ENCODE data around the gene GANAB. TPM values are rescaled to one million over a fixed set of nuclear protein-coding genes. Genes with fewer than 3 reads are reported as not detected.
A peak's percentile ranks its signal among the peaks of the same experiment; 100 is the strongest.

Gene GANAB
- total RNA-seq, 1 experiment from 2014 or later: 434 TPM

DNA sequence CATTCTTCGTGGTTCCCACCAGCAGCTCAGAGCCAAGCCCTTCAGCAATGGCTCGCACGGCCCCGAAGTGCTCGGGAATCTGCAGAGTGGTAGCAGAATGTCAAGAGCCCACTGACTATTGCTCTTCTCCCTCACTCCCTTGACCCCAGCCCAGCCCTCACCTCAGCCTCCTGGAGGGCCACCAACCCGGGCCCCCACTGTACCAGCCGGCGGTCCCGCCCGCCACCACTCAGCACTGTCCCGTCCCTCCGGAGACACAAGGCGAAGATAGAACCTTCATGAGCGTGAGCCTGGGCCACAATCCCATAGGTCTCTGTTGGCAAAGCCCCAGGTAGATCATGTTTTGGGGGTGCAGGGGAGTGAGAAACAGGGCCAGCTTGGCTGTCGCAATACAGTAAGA lies 40.5 kb downstream of the GANAB start:
- no peak for DNase-seq (ENCODE audit: low read depth)
- in situ Hi-C loops (cut with HindIII; ENCODE audit: low pct_unique_long_range_greater_than_20kb, low sequenced_read_pairs): no loop called here

DNA sequence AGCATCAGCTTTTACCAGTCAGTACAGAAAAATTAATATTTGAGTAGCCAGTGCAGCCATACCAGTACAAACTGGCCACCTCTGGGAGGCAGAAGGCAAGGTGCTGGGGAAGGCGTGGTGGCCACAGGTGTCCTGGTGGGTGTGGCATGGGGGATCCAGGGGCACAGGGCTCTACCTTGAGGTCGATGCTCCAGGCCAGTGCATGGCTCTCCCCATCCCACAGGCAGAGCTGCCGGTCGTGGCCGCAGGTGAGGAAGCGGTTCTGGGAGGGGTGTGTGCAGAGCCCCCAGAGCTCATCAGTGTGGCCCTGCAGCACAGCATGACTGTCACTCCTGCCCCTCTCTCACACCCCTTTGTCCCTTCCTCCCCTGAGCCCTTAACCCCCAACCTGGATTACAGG lies 40.9 kb downstream of the GANAB start:
- no peak for DNase-seq (ENCODE audit: low read depth)
- in situ Hi-C loops (cut with HindIII; ENCODE audit: low pct_unique_long_range_greater_than_20kb, low sequenced_read_pairs): no loop called here

DNA sequence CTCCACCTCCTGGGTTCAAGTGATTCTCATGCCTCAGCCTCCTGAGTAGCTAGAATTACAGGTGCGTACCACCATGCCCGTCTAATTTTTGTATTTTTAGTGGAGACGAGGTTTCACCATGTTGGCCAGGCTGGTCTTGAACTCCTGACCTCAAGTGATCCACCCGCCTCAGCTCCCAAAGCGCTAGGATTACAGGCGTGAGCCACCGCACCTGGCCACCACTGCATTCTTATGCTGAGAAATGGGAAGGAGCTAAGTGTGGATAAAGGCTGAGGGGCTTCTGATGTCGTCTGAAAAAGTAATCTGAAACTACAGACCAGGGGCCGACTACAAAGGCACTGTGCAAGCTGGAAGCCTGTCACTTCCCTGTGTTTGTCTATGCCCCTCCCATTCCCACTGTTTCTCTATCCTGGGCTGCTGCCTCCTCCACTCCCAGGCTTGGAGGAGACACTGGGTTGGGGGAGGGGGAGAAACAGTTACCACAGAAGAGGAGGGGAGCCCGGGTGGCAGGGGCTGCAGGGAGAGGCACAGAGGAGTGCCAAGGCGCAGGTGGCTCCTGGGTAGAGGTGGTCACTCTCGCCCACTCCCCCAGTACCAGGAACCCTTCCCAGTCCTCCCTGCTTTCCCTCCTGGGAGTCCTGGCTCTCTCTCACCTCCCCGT lies 41.8 kb downstream of the GANAB start:
- in situ Hi-C loops (cut with HindIII; ENCODE audit: low pct_unique_long_range_greater_than_20kb, low sequenced_read_pairs): no loop called here
- no peak for DNase-seq (ENCODE audit: low read depth)

DNA sequence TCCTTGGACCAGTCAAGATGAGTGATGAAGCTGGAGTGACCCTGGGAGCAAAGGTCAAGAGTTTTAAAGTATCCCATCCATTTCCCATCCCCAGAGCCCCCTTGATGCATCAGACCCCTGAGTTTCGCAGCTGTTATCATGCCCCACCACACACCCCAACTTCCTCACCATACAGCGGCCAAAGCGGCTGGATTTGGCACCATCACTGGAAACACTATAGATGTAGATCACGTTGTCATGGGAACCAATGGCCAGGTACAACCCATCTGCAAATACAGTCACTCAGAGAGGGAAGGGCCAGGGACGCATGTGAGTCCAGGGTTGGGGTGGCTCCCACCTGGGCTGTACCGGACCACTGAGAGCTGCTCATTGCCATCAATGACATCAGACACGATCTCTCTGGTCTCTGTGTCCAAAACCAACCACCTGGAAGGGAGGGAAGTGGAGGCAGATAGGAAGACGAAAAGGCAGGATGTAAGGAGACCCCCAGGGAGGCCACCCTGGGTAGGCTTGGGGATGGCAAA lies 42.6 kb downstream of the GANAB start:
- in situ Hi-C loops (cut with HindIII; ENCODE audit: low pct_unique_long_range_greater_than_20kb, low sequenced_read_pairs): no loop called here
- DNase-seq (ENCODE audit: low read depth): no peak

DNA sequence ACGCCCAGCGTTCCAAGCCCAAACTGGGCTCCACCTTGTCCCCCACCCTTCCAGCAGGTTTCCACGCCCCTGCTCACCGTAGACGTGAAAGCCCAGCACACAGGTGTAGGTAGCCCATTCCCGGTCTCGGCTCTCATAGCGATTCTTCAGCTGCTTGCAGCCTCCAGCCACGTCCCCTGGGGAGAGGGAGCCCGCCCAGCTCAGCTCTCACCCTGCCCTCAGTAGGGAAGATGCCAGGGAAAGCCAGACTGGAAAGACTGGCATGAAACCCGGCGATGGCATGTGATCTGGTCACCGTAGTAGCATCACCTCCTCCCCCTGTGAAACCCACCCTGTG lies 43.4 kb downstream of the GANAB start:
- DNase-seq (ENCODE audit: low read depth): no peak
- in situ Hi-C loops (cut with HindIII; ENCODE audit: low pct_unique_long_range_greater_than_20kb, low sequenced_read_pairs): no loop called here

DNA sequence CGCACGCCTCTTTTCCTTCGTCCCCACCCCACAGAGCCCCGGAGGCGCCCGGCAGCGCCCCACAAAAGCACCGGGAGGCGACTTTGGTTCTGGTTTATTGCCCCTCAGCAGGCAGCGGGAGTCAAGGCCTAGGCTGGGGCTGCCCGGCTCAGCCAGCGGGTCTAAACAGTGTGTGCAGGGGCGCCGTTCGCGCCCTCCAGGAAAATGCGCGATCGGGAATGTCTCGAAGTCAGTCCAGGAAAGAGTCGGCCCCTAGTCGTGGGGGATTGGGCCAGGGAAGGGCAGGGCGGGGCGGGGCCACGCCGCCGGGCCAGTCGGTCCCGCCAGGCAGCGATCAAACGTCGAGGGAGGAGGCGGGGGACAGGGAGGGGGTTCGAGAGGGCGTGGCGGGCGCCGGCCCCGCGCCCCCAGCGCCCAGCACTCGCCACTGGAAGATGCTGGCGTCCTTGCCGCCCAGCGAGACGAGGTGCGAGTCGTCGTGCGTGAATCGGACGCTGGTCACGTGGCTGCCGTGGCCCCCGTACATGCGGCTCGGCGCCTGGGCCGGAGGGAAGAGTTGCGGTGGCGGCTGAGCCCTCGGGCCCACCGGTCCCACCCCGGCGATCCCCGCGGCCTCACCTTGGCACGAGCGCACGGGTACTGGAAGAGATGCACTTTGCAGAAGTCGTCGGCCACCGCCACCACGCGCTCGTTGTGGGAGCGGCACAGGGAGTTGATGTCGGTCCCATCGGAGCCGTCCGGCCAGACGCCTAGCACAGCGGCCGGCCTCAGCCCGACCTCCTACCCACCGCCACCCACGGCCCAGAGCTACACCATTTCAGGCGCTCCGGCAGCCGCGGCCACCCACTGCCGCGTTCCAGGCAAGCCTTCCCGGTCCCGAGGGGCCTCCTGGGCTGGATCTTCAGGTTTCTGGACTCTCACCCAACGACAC lies 44.0 kb downstream of the GANAB start:
- DNase-seq (ENCODE audit: low read depth): no peak
- in situ Hi-C loops (cut with HindIII; ENCODE audit: low pct_unique_long_range_greater_than_20kb, low sequenced_read_pairs): no loop called here

DNA sequence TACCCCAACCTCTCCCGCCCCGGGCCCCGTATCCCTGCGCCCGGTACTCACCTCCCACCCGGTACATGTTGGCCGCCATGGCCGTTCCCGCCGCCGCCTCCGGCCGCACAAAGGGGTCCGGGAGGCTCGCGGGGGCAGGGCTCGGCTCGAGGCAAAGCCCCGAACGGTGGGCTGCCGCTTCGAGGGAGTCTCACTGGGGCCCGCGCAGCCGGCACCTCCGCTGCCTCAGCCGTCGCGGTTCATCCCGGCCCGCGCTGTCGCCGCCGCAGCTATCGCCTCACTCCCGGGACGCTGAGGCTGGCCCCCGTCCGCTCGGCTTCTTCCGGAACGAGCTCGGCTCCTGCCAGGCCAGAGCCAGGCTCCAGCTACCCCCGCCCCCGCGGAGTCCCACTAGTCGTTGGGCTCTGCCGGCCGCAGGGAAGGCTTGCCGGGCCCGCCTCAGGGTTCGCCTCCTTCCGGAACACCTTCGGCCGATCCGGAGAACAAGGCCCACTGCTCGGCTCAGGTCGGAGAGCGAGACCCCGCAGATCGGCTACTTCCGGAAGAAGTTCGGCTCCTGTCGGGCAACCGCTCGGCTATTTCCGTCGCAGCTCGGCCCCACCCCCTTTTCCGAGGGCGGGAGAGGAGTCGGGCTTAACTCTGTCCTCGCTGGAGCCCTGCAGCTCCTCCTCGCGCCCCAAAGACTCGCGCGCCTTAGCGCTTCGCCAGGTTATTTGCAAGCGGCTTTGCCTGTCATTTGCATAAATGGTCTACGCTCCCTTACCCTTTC lies 44.9 kb downstream of the GANAB start, which contains the start of gene MTA2:
Gene MTA2 (minus strand): TSS at position 494 of the 769 bp plus-strand sequence. CDS start 415 bp downstream, at position 79.
- peak; percentile 97 for DNase-seq (ENCODE audit: low read depth)
- in situ Hi-C loops (cut with HindIII; ENCODE audit: low pct_unique_long_range_greater_than_20kb, low sequenced_read_pairs): no loop called here

DNA sequence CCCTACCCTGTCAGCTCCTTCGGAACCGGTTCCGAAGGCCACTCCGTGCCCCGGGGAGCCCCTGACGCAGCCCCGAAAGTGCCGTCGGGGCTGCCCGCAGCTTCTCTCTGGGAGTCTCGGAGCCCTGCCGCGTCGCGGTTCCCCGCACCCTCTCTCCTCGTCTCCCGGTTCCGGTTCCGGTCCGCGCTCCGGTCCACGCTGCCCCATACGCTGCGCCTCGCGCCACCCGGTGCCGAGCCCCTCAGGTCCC lies 45.4 kb downstream of the GANAB start:
- DNase-seq (ENCODE audit: low read depth): no peak
- in situ Hi-C loops (cut with HindIII; ENCODE audit: low pct_unique_long_range_greater_than_20kb, low sequenced_read_pairs): no loop called here

DNA sequence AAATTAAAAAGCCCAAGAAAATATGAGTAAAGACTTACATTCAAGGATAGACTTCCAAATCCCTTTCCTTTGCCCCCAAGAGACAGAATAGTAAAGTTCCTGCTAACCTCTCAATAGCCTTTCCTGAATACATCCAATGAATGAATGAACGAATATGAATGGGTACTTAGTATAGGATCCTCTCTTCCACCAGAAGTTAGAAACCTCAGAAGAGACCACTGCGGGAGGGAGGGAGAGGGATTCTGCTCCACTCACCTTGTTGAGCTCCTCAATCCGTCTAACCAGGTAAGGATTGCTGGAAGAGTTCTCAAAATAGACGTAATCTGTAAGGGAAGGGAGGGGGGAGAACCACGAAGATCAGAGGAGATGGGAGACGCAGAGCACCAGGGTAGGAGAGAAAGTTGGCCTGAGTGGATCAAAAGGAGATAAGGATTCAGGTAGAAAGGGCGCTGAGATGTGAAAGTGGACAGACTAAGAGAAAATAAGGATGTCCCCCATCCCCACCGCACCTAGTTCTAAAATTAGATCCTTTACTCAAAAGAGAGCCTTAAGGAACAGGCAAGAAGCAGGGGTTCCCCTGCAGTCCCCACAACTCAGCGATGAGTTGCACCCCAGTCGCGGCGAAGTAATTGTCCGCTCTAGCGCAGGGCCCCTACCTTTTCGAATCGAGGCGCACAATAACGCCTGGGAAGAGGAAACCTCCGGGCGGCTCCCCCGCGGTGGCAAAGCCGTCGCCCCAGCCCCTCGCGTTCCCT lies 45.9 kb downstream of the GANAB start:
- in situ Hi-C loops (cut with HindIII; ENCODE audit: low pct_unique_long_range_greater_than_20kb, low sequenced_read_pairs): no loop called here
- DNase-seq (ENCODE audit: low read depth): no peak

DNA sequence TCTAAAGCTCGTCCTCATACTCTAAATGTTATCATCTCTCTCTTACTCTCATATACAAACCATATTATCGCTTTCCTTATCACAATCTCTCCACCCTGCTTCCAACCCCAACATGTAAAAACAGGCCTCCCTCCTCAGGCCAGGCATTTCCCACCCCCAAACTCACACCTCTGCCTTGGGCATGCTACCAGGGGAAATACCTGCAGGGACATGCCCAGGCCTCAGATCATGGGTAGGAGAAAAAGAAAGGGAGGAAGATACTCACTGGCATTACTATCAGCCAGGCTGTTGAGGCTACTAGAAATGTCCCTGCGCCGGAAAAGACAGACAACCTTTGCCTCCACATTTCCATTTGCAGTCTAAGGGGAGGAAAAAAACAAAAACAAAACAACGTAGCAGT lies 46.5 kb downstream of the GANAB start:
- no peak for DNase-seq (ENCODE audit: low read depth)
- in situ Hi-C loops (cut with HindIII; ENCODE audit: low pct_unique_long_range_greater_than_20kb, low sequenced_read_pairs): no loop called here

DNA sequence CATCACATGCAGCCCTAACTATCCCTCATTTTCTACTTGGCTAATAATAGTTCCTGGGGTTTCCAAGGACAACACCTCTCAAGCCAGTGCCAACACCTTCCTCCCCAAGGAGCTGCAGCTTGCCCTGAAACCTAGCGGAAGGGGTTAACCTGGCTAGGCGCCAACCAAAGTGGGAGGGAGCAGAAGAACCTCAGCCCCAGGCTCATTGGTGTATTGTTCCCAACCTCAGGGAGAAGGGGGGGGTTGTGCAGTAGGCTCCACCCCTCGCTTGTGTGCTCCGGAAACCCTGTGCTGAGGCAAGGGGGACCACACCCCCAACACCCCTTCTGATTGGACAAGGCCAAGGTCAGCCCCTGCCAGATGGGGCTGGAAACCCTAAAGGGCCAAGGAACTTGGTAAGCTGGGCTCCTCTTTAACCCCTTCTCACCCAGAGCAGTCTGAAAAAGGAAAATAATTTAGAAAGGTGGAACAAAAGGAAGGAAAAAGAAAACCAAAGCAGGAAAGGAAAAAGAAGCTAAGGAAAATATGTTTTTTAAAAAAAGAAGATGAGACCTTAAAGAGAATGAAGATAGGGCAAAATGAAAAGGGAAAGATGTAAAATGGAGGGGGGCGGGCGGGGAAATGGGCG lies 47.2 kb downstream of the GANAB start:
- in situ Hi-C loops (cut with HindIII; ENCODE audit: low pct_unique_long_range_greater_than_20kb, low sequenced_read_pairs): no loop called here
- DNase-seq (ENCODE audit: low read depth): peak; percentile 97

DNA sequence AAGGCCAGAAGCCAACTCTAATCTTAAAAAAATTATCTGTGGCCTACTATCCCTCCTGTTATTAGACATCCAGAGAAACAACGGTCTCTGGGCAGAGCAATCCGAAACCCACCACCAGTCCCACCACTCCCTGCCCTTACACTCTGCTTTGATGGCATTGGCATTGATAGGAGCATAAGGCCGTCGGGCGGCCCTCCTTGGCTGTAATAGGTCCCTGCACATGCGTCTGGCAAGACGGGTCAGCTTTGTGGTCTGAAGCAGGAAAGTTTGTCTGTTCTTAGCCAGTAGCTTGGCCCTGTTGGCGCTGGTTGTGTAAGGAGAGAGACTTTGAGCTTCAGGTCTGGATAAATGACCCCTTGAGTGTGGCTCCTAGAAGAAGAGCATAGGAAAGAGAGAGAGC lies 51.3 kb downstream of the GANAB start:
- in situ Hi-C loops (cut with HindIII; ENCODE audit: low pct_unique_long_range_greater_than_20kb, low sequenced_read_pairs): no loop called here
- DNase-seq (ENCODE audit: low read depth): no peak

DNA sequence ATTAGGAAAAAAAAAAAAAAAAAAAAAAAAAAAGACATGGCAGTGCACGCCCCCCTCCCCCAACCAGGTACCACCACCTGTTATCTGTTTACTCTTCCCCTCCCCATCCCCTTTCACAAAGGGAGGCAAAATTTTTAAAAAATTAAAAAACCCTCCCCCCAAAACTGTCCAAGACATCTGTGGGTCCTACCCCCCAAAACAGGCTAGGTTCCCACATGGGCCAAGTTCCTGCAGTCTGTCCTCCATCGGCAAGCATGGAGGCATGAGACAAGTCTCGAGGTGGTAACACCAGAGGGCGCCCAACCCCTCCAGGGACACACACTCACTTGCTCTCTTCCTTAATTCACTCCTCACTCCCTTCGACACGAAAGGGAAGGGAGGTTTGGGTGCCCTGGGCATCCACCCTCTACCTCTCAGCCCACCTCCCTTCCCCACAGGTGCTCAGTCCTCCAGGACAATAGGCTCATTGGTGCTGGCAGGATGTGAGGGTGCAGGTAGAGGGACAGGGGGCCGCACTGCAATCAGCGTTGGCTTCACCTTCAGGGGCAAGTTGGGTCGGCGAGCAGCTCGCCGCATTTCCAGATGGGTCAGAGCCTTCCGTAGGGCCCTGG lies 52.9 kb downstream of the GANAB start:
- no peak for DNase-seq (ENCODE audit: low read depth)
- in situ Hi-C loops (cut with HindIII; ENCODE audit: low pct_unique_long_range_greater_than_20kb, low sequenced_read_pairs): no loop called here

DNA sequence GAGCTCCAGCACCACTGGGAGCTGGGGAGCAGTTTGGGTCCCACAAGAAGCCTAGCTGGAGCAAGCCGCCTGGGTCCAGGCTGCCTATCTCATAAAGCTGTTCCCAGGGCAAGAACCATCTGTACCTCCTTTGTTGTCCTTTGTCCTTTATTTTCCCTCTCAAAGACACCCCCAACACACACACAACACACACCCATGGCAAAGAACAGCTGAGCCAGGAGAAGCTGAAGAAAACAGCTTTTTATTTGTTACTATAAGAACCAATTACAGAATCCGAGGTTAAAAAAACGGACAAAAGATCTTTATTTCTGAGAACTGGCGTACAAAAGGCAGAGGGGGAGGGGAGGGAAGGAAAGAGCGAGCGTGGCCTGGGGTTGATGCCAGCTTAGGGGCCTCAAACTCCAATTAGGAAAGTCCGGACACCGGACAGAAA lies 53.4 kb downstream of the GANAB start:
- no peak for DNase-seq (ENCODE audit: low read depth)
- in situ Hi-C loops (cut with HindIII; ENCODE audit: low pct_unique_long_range_greater_than_20kb, low sequenced_read_pairs): no loop called here

DNA sequence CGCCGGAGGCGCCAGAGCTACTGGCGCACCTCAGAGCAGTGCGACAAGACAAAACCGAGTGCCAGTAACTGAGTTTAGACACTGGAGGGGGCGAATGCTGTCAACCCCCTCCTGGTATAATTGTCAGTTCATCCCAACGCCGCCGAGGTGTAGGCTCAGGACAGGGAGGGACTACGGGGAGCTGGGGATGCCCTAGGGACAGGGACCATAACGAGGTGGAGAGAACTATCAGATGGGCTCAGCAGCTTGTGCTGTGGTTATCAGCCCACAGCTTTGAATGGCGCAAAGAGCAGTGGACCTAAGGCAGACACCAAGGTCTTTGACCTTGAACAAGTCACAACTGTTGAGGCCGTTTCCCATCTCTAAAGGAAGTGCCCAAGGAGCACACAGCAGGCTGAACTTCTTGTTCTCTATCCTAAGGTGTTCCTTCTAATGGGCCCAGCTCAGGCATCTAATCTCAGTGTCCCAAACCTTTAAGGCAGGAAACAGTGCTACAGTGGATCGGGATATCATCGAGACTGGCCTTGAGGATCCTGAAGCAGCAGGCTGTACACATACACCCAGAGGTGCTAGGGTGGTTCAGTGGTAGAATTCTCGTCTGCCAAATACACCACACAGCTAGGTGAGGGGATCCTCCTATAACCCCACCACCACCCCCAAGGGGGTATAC lies 54.1 kb downstream of the GANAB start:
- in situ Hi-C loops (cut with HindIII; ENCODE audit: low pct_unique_long_range_greater_than_20kb, low sequenced_read_pairs): no loop called here
- no peak for DNase-seq (ENCODE audit: low read depth)

DNA sequence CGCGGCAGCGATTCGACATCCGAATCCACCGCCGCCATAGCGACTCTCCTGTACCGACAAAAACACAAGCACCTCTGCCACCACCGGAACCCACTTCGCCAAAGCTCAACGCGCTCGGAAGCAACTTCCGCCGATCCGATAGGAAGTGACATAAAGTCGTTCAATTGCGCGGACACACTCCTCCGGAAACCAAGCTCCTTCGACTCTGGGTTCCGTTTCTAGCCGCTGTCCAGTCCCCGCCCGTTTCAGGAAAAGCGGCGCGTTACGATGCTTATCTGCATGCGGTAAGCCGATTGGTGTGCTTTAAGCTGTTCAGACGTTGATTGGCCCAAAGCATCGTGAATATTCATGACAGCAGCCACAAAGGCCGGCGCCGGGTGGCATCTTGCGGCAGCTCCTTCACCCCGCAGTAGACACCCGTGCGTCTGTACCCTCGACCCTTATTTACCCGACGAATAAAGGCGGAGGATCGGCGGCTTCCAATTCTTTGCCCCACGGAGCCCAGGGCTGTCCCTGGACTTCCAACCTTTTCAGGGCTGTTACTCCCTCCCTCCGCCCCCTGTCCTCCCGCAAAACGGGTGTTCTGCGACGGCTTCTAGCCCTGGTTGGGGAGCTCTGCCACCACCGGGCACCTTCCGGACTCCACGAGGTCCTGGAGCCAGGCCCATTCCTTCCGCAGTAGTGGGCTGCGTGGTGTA lies 54.8 kb downstream of the GANAB start, which contains the start of gene TUT1:
Gene TUT1 (minus strand): TSS at position 76 of the 698 bp plus-strand sequence. CDS start 38 bp downstream, at position 38.
- DNase-seq (ENCODE audit: low read depth): peak; percentile 97
- in situ Hi-C loops (cut with HindIII; ENCODE audit: low pct_unique_long_range_greater_than_20kb, low sequenced_read_pairs): no loop called here

Data from Caki2 (cell line).